Lower leg skin (tissue), 3 donors: ENCODE data around the gene SLC13A3.

Experiments
- CTCF ChIP-seq, 3 donors: fragments of 450-650 bp; IDR thresholded peaks; one replicate each; pipeline ENCODE4 v1.5.1; 2016; ENCODE audit warnings: antibody characterized with exemption in 3 of 3, mild to moderate bottlenecking in 3 of 3, moderate library complexity in 2 of 3
- POLR2A ChIP-seq, 2 donors: fragments of 450-650 bp; IDR thresholded peaks; one replicate each; pipeline ENCODE4 v1.6.1; 2016 to 2017; ENCODE audit warnings: antibody characterized with exemption in 2 of 2, mild to moderate bottlenecking in 1 of 2, moderate library complexity in 1 of 2

- no peak for TF ChIP-seq CTCF (IDR thresholded peaks at IDR 0.05)
- no peak for TF ChIP-seq POLR2A (IDR thresholded peaks at IDR 0.05)
These were observed 89.3 kb downstream of the SLC13A3 start for GRCh38 chr20:46562009-46562372.
